Measurements from ENCODE around the gene DPY19L1. TPM values are rescaled to one million over a fixed set of nuclear protein-coding genes. Genes with fewer than 3 reads are reported as not detected.
"Not testable (repeated sequence)": the region's sequence is repeated elsewhere in the genome, so short reads cannot be mapped to it uniquely, and the experiment has no call there.

Gene DPY19L1
- polyA plus RNA-seq, 3 donors, result 30.7 to 33.8 (median 31.6) TPM

DNA sequence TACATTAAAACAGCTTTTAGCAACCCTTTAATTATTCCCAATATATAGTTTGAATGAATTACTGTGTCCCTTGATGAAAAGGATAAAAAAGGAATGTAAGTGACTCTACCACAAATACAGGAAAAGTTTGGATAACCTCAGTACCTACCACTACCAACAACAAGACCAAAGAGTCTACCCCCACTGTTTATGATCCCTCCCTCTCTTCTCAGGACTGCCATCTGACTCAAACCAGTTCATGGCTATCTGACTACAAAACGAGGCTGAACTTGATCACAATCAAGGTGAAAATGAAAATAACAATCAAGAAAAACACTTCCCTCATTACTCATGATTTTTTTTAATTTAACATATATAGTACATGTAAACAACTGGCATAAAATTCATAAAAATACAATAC lies 108.7 kb downstream of the DPY19L1 start:
- DNase-seq (ENCODE audit: low read depth in 3 of 3, low spot score in 2 of 3), result no peak

DNA sequence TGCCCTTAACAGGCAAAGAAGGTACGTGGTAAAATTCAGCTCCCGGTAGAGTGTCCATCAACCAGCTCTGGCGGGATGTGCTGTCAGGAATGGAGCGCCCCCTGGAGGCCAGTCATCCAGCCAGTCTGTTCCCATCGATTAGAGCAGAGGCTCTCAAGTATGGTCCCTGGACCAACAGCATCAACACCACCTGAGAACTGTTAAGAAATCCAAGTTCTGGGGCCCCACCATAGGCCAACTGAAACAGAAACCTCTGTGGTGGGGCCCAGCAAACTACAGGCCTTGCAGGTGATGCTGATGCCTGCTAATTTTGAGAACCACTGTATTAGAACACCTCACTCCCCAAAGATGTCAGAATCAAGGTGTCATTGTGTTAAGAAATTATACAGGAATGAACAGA lies 109.2 kb downstream of the DPY19L1 start:
- DNase-seq (ENCODE audit: low read depth in 3 of 3, low spot score in 2 of 3), result no peak

- not testable (repeated sequence) for DNase-seq (ENCODE audit: low read depth in 3 of 3, low spot score in 2 of 3)
Measured at GRCh38 chr7:34920470-34920869, 116.8 kb downstream of the DPY19L1 start.

GRCh38 chr7:34919038-34919437 lies 118.2 kb downstream of the DPY19L1 start:
- not testable (repeated sequence) for DNase-seq (ENCODE audit: low read depth in 3 of 3, low spot score in 2 of 3)

- not testable (repeated sequence) for DNase-seq (ENCODE audit: low read depth in 3 of 3, low spot score in 2 of 3)
Measured at GRCh38 chr7:34918198-34918861, 119.0 kb downstream of the DPY19L1 start.

GRCh38 chr7:34917515-34917914 lies 119.8 kb downstream of the DPY19L1 start:
- not testable (repeated sequence) for DNase-seq (ENCODE audit: low read depth in 3 of 3, low spot score in 2 of 3)

- DNase-seq (ENCODE audit: low read depth in 3 of 3, low spot score in 2 of 3), result no peak
Measured at GRCh38 chr7:34916267-34916666, 121.0 kb downstream of the DPY19L1 start.

GRCh38 chr7:34912236-34912635 lies 125.0 kb downstream of the DPY19L1 start:
- no peak for DNase-seq (ENCODE audit: low read depth in 3 of 3, low spot score in 2 of 3)

DNA sequence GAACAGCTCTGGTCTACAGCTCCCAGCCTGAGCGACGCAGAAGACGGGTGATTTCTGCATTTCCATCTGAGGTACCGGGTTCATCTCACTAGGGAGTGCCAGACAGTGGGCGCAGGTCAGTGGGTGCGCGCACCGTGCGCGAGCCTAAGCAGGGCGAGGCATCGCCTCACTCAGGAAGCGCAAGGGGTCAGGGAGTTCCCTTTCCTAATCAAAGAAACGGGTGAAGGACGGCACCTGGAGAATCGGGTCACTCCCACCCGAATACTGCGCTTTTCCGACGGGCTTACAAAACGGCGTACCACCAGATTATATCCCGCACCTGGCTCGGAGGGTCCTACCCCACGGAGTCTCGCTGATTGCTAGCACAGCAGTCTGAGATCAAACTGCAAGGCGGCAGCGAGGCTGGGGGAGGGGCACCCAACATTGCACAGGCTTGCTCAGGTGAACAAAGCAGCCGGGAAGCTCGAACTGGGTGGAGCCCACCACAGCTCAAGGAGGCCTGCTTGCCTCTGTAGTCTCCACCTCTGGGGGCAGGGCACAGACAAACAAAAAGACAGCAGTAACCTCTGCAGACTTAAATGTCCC lies 130.9 kb downstream of the DPY19L1 start:
- not testable (repeated sequence) for DNase-seq (ENCODE audit: low read depth in 3 of 3, low spot score in 2 of 3)

- no peak for DNase-seq (ENCODE audit: low read depth in 3 of 3, low spot score in 2 of 3)
Measured at GRCh38 chr7:34904987-34905386, 132.3 kb downstream of the DPY19L1 start.

GRCh38 chr7:34903921-34904320 lies 133.4 kb downstream of the DPY19L1 start:
- not testable (repeated sequence) for DNase-seq (ENCODE audit: low read depth in 3 of 3, low spot score in 2 of 3)

DNA sequence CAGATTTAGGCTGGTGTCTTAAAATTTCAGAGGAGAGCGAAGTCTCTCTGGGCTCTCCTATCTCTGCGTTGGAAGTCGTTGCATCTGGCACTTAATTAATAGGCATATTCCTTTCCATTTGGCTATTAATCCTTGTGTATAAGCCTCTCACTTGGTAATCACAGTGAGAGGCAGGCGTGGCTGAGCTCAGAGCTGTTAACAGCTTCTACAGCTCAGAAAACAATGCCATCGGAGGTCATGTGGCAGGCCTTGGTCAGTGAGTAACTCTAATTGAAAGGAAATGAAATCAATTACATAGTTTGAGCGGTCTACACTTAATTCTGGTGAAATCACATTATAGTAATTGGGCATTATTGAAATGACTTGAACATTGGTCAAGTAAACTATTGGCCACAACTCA lies 135.1 kb downstream of the DPY19L1 start:
- no peak for DNase-seq (ENCODE audit: low read depth in 3 of 3, low spot score in 2 of 3)

- DNase-seq (ENCODE audit: low read depth in 3 of 3, low spot score in 2 of 3), result no peak
Measured at GRCh38 chr7:34900891-34901513, 136.3 kb downstream of the DPY19L1 start.

DNA sequence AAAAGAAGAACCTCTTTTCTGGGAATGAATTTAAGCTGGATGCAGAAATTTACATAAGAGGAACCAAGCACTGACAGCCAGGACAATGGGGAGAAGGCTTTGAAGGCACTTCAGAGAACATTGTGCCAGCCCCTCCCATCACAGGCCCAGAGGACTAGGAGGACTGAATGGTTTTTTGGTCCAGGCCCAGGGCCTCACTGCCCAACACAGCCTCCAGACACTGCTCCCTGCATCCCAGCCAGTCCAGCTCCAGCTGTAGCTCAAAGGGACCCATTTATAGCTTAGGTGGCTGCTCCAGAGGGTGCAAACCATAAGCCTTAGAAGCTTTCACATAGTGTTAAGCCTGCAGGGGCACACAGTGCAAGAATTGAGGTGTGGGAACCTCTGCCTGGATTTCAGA lies 142.1 kb downstream of the DPY19L1 start:
- DNase-seq (ENCODE audit: low read depth in 3 of 3, low spot score in 2 of 3), result no peak

- no peak for DNase-seq (ENCODE audit: low read depth in 3 of 3, low spot score in 2 of 3)
Measured at GRCh38 chr7:34889951-34890350, 147.3 kb downstream of the DPY19L1 start.

GRCh38 chr7:34886856-34887255 lies 150.4 kb downstream of the DPY19L1 start:
- no peak for DNase-seq (ENCODE audit: low read depth in 3 of 3, low spot score in 2 of 3)

- not testable (repeated sequence) for DNase-seq (ENCODE audit: low read depth in 3 of 3, low spot score in 2 of 3)
Measured at GRCh38 chr7:34883855-34884254, 153.4 kb downstream of the DPY19L1 start.

DNA sequence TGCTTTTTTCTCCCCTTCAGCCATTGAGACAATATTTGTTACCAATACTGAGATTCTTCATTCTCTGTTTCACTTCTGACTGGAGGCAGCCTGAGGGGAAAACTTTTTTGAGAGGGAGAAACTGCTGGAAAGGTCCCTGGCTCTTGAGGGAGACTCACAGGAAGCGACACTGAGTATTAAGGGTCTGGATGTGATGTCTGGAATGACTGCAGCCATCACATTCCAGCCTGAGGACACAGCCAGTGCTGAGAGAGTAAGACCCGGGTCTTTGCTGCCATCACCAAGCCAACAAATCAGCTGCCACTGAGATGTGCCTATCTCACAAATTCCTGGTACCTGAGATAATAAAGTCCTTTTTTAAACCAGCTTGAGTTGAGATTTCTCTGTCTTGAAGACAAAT lies 157.4 kb downstream of the DPY19L1 start:
- no peak for DNase-seq (ENCODE audit: low read depth in 3 of 3, low spot score in 2 of 3)

DNA sequence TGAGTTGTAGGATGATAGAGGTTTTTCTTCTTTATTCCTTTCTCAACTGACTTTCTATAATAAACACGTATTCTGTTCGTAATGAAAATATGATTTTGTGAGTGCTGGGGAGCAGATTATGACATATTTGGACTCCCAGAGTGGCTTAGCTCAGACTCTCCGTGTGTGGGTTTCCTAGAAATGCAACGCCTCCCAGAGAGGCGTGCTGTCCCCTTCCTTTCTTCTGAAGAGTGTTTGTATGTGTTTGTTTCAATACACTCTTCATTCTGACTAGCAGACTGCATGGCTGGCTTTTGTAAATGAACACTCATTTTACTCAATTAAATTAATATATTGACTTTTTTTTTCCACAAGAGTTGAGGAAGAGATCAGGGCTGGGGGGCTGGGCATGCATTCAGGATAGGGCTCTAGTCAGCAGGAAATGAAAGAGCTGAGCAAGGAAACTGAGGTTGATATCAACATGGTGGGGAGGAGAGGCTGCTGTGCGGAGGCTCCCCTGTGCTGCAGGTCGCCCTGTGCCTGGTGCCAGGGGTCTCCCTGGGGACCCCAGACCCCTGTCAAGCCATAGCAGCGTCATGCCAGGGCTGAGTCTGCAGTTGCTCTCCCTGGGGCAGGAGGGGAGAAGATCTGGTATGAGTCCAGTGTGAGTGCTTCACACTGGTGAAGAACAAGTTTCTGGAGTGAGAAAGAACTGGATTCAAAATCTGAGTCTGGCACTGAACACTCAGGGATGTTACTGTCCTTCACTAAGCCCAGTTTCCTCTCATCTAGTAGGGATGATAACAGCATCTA lies 158.1 kb downstream of the DPY19L1 start:
- DNase-seq (ENCODE audit: low read depth in 3 of 3, low spot score in 2 of 3), result not testable (repeated sequence)

Data from right renal cortex interstitium (tissue), 3 donors.